HG03571 (cell line): ENCODE data around the gene SMARCD3.

Experiments
- ATAC-seq: cut with Tn5 transposase; IDR thresholded peaks from one replicate; pipeline ENCODE4 v1.9.1; 2021; ENCODE audit not compliant: unreplicated experiment

SMARCD3 gene

DNA sequence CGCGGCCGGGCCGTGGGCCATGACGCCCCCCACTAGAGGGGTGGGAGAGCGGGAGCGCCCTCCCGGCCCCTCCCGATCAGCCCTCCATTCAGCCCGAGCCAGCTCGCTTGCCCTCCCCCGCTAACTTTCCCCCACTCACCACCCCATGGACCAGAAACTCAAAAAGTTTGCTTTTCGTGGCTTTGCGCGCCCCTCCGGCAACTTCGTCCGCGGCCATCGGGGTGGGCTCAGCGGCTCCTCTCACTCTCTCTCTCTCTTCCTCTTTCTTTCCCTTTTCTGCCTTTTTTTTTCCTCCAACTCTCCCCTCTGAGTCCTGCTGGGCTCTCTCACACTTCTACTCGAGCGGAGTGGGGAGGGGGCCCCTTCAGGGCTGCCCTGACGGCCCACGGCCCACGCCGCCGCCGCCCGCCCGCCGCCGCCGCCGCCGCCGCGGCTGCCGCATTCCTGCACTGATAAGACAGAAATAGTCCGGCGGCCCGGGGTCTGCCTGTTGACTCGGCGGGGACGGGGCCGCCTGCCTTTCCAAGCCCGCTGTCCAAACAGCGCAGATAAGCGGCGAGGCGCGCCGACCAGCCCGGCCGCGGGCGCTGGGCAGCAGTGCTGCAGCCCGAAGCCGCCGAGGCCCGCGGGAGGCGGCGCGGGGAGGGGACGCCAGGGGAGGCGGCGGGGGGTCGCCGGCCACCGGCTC, at the start of gene SMARCD3:
Gene SMARCD3 (minus strand): TSS at position 349 of the 688 bp plus-strand sequence. CDS start 132 bp downstream, at position 217.
- no peak for ATAC-seq

DNA sequence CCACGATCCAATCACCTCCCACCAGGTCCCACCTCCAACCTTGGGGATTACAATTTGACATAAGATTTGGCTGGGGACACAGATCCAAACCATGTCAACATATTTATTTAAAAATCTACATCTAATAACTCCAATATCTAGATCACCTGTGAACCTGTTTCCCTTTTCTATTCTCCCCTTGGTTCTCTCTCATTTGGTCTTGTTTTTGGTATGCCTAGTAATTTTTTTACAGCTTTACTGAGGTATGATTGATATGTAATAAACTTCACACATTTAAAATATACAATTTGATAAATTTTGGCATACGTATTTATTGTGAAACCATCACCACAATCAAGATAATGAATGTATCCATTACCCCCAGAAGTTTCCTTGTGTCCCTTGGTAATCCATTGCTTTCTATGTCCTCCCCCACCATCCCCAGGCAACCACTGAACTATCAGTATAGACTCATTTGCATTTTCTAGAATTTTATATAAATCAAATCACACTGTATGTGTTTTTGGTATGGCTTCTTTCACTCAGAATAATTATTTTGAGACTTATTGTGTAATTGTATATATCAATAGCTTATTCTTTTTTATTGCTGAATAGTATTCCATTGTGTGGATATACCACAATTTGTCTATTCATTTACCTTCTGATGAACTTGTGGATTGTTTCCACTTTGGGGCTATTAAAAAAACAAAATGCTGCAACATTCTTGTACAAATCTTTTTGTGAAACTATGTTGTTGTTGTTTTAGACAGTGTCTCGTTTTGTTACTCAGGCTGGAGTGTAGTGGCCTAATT, 47.9 kb upstream of the SMARCD3 start:
- ATAC-seq: no peak

DNA sequence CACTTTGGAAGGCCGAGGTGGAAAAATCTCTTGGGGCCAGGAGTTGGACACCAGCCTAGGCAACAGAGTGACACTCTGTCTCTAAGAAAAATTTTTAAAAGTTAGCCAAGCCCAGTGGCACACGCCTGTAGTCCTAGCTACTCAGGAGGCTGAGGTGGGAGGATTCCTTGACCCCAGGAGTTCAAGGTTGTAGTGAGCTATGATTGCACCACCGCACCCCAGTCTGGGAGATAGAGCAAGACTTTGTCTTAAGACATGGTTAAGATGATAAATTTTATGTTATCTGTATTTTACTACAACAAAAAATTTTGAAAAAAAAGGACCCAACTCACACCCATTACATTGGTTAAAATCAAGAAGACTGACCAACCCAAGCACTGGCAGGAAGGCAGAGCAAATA, 44.4 kb upstream of the SMARCD3 start:
- ATAC-seq: no peak

DNA sequence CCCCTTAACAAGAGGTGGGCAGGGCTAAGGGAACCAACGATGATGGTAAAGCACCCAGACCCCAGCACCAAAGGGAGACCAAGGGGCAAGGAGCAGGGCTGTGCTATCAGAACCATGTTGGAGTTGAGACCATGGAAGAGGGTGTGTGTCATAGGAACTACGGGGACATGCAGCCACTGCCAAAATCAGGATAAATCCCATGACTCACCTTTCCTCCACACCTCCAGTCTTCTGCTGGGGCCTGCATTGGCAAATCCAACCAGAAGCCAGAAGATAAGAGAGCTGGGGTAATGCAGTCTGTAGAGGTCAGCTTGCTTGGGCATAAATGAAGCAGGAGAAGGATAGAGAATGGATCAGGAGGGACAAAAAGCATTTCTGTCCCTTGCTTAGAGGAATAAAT, 42.7 kb upstream of the SMARCD3 start:
- ATAC-seq: no peak

DNA sequence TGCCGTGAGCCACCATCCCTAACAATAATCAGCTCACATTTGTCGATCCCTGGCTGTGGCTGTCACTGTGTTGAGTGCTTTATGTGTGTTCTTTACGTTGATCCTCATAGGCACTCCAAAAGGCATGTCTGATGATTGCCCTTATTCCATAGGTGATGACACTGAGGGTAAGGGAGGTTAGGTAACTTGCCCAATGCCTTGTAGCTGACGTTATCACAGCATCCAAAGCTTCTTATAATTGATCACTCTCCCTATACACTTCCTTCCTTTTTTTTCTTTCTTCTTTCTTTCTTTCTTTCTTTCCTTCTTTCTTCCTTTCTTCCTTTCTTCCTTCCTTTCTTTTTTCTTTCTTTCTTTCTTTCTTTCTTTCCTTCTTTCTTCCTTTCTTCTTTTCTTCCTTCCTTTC, 41.9 kb upstream of the SMARCD3 start:
- ATAC-seq: no peak

DNA sequence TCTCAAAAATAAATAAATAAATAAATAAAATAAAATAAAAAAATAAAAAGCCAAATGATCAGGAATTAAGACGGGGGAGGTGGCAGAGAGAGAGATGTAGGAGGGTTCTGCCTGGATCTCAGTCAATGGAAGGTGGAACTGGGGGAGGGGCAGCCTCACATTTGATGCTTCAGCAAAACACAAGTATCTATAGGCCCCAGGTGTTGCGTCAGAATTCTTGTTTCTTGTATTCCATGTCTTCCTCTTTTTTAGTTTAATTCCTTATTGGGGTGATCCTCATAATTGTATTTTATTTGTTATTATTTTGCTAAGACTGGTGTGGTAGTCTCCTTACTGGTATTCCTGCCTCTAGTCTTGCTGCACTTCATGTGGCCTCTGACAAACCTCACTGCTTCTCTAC, 41.4 kb upstream of the SMARCD3 start:
- ATAC-seq: no peak

DNA sequence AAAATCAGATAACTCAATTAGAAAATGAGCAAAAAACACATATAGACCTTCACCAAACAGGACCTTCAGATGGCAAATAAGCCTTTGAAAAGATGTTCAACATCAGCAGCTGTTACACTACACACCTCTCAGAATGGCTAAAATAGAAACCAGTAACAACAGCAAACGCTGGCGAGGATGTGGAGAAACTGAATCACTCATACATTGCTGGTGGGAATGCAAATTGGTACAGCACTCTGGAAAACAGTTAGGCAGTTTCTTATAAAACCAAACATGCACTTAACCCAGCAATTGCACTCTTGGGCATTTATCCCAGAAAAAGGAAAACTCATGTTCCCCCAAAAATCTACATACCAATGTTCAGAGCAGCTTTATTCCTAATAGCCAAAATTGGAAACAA, 37.7 kb upstream of the SMARCD3 start:
- no peak for ATAC-seq

DNA sequence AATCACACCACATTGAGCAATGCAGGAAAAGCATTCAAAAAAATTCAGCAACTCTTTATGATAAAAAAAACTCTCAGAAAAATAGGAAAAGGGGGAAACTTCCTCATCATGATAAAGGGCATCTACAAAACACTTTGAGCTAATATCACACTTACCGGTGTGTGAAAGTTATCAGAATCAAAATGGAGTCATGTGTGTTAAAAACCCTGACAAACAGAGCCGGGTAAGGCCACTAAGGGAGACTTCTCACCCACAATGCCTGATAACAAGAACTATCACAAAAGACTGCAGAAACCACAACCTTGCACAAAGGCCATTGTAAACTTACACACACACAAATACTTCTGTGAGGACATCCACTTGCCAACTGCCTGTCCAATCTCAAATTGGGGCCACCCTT, 34.8 kb upstream of the SMARCD3 start:
- no peak for ATAC-seq

DNA sequence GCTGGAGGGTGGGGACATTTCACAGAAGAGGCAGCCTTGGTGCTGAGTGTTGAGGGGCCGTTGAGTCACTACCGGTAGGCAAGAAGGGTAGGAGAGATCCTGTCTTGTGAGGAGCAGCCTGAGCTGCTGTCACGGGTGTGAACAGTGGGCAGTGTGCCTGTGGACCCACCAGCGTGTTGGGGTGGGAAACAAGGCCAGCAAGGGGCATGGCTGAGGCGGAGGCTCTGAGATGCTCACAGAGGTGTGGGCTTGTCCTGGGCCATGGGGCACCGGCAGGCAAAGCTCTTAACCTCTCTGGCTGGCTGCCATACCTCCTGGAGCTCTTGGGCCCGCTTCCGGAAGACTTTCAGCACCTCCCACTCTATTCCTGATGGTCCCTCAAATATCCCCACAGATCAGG, 33.6 kb upstream of the SMARCD3 start:
- no peak for ATAC-seq

DNA sequence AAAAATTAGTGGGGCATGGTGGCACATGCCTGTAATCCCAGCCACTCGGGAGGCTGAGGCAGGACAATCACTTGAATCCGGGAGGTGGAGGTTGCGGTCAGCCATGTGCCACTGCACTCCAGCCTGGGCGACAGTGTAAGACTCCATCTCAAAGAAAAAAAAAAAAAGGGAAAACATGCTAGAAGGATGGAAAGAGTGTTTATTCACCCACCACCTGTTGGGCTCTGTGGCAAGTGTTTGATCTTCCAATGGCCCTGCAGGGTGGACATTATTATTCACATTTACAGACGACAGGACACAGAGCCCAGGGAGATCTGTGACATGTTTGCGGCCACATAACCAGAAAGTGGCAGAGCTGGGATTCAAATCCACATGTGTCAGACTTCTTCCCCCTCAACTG, 33.2 kb upstream of the SMARCD3 start:
- ATAC-seq: no peak

DNA sequence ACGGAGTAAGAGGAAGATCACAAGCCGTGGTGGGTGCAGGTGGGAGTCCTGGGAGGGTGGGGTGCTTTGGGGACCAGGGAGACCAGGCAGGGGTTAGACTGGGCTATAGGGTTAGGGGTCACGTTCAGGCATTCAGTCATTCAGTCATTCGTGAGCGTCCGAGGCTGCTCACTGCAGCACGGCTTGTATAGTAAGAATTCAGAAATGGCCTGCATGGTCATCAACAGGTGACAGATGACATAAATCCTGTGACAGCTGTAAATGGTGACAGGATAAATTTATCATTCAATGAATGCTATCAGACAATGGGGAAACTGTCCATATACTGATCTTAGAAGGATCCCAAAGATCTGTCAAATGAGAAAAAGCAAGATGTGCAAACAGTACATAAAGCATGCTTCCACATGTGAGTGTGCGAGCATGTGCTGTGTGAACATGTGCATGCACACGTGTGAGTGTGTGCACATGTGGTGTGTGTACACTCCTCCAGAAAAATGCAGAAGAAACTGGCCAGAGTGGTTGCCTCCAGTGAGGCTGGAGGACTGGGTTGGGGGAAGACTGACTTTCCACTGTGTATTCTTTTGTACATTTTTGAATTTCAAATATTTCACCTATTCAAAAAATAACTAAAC, 32.0 kb upstream of the SMARCD3 start:
- no peak for ATAC-seq

DNA sequence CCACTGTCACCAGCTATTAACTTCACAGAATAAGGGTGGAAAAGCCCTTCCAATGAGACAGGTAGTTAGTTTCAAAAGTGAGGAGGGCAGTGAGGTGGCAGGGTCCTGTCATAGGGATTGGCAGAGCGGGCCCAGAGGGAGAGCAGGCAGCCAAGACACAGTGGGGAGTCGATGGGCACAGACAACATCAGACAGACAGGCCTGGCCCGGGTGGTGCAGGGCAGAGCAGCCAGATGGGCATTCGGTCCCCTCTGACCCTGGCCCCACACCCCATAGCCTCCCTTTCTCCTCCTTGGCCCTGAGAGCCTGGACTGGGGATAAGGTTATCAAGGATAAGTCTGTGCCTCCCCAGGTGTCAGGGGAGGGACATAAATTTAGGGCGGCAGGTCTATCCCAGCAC, 31.4 kb upstream of the SMARCD3 start:
- no peak for ATAC-seq

DNA sequence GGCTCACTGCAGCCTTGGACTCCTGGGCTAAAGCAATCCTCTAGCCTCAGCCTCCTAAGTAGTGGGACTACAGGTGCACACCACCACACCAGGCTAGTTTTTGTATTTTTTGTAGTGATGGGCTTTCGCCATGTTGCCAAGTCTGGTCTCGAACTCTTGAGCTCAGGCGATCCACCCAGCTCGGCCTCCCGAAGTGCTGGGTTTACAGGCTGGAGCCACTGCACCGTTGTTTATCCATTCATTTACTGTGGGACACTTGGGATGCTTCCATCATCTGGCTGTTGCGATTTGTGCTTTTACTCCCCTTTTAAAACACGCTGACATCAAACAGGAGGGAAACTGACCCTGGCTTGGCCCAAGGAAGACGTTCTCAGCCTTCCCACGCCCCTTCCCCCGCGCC, 30.5 kb upstream of the SMARCD3 start:
- ATAC-seq: no peak

DNA sequence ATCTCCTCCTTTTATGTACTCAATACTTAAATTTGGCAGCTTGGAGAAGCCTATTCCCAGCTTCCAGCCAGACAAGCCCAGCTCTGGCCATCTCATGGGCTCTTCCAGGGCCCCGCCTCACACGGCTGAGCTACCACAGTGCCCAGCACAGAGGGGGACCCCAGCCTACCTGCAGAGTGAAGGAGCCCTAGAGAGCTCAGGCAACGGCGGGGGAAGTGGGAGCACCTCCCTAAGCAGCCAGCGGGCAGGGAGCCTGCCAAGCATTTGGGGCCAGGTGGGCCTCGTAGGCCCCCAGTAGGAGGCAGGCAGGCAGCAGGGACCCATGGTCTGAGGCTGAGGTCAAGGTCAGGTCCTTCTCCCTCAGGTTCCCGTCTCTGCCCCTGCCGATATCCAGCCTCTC, 29.1 kb upstream of the SMARCD3 start:
- no peak for ATAC-seq

DNA sequence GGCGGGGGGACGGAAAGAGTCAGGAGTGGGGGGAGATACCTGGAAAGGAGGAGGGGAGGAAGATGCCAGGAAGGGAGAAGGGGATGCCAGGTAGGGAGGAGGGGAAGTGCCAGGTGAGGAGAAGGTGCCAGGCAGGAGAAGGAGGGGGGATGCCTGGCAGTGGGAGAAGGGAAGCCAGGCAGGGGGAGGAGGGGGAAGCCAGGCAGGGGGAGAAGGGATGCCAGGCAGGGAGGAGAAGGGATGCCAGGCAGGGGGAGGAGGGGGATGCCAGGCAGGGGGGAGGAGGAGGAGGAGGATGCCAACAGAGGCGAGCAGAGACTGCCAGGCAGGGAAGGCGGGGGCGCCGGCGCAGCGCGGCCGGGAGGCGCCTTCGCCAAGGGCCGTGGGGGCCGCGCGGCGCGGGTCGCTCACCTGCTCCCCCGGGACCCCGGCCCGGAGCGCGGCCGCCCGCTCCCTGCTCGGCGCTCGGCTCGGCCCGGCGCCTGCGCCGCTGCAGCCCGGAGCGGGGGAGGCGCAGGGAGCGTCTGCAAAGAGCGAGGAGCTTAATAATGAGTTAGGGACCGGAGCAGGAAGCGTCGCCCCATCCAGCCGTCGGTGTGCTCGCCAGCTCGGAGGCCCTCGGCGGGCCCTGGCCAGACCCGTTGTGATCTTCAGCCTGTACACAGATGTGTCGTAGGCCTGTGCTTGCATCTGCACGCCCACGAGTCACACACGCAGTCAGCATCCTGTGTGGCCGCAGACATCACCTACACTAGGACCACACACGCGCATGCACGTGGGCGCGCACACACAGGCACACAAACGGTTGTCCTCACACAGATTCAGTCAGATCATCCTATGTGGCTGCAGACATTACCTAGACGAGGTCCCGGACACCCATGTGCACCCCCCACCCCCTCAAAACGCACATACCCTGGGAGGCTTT, 28.4 kb upstream of the SMARCD3 start:
- ATAC-seq: peak; percentile 49

DNA sequence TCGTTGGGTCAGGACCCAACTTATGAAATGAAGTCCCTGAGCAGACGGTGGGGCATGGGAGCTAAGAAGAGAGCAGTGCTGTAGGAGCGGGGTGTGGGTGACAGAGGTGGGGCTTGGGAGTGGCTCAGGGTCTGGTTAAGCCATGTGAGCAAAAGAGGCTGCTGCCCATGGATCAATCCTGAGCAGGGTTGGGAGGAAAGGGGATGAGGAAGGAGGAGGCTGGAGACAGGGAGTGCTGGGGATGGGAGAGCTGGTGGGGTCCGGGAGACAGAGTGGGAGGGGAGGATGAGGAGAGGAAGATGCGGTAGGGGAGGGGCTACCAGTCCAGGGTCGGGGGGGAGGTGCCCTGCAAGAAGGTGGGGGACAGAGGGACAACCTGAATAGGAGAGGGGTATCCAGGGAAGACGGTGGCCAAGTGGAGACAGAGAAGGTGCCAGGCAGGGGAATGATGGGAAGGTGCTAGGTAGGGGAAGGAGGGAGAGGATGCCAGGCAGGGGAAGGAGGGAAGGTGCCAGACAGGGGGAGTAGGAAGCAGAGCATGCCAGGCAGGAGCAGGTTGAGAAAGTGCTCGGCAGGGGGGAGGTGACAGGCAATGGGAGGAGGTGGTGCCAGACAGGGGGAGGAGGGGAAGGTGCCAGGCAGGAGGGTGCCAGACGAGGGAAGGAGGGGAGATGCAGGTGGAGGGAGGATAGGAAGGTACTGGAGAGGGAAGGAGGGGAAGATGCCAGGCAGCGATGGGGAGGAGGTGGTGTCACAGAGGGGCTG, 27.5 kb upstream of the SMARCD3 start:
- no peak for ATAC-seq

DNA sequence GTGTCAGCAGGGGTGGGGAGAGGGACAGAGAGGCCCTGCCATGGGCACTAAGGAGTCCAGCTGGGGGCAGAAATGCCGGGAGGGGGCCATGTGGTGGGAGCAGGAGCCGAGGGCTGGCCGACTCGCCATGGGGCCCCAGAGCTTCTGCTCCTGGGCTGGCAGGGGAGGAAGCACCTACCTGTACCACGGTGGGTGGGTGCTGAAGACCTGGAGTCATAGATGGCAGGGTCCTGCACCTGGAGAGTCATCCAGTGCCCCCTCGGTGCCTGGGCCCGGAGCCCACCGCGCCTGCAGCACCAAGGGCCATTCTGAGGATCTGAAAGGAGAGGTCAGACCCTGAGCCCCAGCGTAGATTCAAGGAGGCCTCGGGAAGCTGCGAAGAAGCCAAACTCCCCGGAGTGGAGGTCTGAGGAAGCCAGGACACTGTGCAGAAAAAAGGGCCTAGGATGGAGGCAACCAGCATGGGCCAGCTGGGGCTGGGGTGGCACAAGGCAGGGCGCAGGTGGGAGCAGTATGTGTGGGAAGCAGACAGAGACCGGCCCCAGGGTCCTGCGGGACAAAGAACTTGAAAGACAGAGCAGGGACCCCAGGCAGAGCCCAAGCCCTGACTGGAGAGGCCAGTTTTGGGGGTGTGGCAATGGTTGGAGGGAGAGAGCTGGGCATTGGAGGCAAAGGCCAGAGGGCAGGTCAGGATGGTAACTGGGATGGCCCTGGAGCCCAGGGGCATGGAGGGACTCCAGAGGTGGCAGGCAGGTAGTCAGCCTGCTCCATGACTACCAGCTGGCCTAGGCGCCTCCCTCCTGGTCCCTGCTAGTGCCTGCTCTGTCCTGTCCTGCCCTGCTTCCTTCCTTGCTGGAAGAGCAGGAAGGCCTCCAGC, 26.7 kb upstream of the SMARCD3 start:
- no peak for ATAC-seq

DNA sequence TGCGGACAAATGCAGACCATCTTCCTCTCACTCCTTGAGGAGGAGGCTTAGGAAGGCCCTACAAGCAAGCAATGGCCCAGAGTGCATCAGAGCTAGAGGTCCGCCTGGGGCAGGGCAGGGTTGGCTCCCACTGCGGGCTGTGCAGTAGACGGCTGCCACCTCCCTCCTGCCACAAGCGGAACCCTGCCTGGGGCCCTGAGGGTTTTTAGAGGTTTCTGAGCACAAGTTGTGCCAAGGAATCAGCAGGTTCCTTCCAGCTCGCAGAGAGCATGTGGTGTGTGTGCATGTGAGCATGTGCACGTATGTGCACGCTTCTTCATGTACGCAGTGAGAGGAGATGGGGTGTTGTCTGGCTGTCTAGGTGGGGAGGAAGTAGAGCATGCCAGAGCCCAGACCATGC, 25.9 kb upstream of the SMARCD3 start:
- ATAC-seq: no peak

DNA sequence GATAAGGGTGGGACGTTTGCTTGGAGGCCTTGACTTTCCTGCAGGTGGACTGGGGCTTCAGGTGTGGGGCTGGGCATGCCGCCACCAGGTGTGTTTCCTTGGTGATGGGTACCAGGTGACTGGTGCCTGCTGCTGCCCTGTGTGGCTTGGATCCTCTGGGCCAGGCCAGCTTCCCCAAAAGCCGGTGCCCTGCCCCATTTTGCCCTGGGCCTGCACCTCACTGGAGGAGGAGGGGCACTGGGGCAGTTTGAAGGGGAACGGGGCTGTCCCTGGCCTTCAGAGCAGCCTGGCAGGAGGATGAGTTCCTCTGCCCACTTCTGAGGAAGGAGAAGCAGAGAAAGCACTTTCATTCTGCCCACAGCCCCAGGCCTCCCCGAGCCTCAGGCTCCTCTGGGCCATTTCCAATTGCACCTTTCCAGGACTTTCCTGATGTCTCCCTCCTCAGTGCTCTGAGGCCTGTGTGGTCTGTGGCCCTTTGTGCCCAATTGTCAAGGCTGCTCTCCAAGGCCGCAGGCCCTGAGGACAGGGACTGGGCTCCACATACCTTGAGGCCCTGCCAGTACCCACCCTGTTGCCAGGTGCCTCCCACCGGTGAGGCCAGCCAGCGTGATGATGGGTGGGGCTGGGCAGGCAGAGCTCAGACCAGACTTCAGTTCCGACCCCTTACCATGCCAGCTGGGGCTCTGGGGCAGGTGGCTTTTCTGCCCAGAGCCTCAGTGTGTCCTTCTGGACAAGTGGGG, 25.3 kb upstream of the SMARCD3 start:
- ATAC-seq: no peak
